Measurements from ENCODE around the gene VARS1. TPM values are rescaled to one million over a fixed set of nuclear protein-coding genes. Genes with fewer than 3 reads are reported as not detected.
A peak's percentile ranks its signal among the peaks of the same experiment; 100 is the strongest.
"Not testable (repeated sequence)": the region's sequence is repeated elsewhere in the genome, so short reads cannot be mapped to it uniquely, and the experiment has no call there.

Gene VARS1
- total RNA-seq, 1 experiment from 2014 or later, result 42.1 TPM

- DNase-seq (ENCODE audit: extremely low read depth, low read depth), result no peak
These were observed 511 bp downstream of the VARS1 start for GRCh38 chr6:31794866-31795615.

GRCh38 chr6:31794294-31794865 is 1.2 kb downstream of the VARS1 start:
- DNase-seq (ENCODE audit: extremely low read depth, low read depth), result no peak

GRCh38 chr6:31793927-31794245 is 1.7 kb downstream of the VARS1 start:
- not testable (repeated sequence) for DNase-seq (ENCODE audit: extremely low read depth, low read depth)

DNA sequence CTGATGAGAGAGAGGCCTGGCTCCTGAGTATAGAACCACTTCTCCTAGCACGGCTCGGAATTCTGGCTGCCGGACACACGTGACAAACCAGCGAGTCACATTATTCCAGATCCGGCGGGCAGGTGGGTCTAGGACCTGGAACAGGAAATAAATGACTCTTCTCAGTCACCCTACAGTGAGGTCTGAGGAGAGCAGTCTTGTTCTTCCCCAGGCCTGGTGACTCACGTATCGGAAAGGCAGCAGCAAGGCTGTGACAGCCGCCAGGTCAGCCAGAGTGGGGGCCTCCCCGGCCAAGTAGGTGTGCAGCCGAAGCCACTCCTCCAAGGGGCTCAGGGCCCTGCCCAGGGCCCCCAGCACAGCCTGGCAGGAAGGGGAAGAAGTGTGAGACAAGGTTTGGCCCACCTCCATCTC is 2.8 kb downstream of the VARS1 start:
- no peak for DNase-seq (ENCODE audit: extremely low read depth, low read depth)

DNA sequence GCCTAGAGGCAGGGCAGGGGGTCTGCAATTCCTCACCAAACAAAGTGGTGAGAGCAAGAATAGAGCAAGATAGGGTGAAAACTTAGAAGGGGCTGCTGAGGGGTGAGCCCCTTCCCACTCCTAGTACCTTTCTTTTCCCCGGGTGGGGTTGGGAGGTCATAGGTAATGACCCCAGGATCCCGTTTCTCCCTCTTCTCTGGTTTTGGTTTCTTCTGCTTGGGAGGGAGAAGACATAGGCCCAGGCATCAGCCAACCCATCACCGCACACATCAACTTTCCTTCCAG is 3.5 kb downstream of the VARS1 start:
- DNase-seq (ENCODE audit: extremely low read depth, low read depth), result no peak

DNA sequence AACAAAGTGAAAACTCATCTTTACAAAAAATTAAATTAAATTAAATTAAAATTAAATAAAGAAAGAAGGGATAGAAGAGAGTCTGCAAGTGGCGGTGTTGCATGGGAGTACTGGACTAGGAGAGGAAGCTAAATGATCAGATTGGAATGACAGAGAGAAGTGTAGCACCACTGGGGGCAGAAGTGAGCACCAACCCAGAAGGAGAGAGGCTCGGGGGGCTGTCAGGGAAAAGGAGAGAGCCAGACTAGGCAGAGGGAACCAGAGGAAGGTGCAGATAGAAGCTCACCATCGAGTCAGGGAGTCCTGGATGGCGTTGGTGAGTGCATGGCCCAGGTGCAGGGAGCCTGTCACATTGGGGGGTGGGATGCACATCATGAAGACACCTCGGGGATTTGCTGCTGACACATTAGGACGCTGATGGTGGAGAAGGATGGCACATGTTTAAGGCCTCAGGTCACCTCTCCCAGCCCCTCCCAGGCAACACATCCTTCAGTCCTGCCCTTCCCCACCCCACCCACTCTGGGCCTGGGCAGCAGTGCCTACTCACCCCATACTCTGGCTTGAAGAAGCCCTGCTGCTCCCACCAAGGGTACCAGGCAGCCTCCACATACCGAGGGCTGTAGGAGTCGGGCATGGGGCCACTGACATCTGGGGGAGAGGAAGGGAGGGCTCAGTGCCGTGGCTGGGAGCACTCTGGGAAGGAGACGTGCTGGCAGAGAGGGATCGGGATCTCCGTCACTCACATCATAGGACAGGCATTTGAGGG is 4.0 kb downstream of the VARS1 start:
- peak; percentile 22 for DNase-seq (ENCODE audit: extremely low read depth, low read depth)

DNA sequence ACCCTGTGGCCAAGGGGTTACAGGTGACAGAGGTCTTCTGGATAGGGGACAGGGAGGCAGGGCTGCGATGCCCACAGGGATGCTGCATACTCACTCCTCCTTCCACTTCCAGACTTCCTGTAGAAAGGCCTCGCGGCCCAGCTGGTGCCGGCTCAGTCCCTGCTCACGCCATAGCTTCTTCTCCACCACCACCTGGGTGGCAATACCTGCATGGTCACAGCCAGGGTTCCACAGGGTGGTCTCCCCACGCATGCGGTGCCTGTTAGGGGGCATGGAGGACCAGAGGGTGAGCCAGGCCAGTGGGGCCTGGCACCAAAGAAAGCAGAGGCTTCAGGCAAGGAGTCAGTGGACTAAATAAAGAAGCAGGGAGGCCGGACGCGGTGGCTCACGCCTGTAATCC is 10.1 kb downstream of the VARS1 start:
- DNase-seq (ENCODE audit: extremely low read depth, low read depth), result no peak

DNA sequence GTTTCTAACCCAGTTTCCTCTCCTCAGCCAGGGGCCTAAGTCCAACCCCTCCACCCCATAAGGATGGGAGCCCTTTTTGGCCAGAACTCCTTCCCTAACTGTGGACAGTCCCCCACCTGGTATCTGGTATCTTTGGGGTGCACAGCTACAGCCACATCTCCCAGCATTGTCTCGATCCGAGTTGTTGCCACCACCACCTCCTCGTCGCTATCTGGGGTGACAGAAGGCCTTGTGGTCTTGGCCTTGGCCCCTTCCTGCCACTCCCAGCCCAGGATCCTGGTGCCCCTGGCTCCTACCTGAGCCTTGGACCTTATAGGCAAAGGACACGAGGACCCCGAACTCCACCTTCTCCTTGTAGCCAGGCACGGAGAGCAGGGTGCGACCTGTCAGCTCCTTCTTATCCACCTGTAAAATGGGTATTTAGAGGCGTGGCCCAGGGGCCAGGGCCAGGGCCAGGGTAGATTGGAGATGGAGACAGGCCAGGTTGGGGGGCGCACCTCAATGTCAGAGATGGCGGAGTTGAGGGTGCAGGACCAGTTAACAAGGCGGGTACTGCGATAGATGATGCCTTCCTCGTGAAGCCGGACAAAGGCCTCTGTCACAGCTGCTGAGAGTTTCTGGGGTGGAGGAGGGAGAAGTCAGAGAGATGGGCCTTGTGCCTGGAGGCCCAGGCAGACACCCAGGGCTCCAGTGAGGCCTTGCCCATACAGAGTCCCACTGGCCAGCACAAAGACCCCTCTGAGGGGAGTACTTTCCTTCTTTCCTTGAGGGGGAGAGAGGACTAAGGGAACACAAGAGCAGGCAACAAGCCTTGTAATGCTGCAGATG is 11.2 kb downstream of the VARS1 start:
- DNase-seq (ENCODE audit: extremely low read depth, low read depth), result no peak

- DNase-seq (ENCODE audit: extremely low read depth, low read depth), result no peak
These were observed 13.3 kb downstream of the VARS1 start for GRCh38 chr6:31782126-31782855.

- no peak for DNase-seq (ENCODE audit: extremely low read depth, low read depth)
These were observed 14.1 kb downstream of the VARS1 start for GRCh38 chr6:31781244-31782125.

DNA sequence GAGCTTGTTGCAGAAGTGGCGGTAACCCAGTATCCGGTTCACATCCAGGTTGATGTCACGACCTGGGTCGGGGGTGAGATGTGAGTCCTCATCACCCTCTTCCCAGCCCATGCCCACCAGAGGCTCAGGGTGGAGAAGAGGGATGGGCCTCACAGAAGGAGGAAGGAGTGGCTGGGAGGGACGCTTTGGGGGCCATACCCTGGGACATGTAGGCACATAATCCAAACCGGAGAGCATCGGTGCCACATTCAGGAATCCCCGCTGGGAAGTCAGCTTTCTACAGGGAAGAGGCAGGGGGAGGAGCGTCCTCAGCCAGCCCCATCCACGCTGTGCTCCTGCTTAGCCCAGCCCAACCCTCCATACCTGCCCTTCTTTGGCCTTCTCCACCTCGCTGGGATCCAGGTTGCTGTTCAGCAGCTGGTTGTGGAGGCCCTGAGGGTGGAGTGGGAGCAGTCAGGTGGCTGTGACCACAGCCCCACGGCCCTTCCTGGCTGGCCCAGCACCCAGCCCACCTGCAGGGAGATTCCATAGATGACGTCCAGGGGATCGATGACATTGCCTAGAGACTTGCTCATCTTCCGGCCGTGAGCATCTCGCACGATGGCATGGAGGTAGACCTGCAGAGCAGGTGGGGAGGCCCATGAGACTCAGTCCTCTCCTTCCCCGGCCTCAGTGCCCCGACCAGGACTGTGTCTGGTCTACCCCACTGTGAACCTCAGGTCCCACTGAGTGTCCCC is 14.9 kb downstream of the VARS1 start:
- no peak for DNase-seq (ENCODE audit: extremely low read depth, low read depth)

GRCh38 chr6:31779908-31780307 is 15.6 kb downstream of the VARS1 start:
- no peak for DNase-seq (ENCODE audit: extremely low read depth, low read depth)

DNA sequence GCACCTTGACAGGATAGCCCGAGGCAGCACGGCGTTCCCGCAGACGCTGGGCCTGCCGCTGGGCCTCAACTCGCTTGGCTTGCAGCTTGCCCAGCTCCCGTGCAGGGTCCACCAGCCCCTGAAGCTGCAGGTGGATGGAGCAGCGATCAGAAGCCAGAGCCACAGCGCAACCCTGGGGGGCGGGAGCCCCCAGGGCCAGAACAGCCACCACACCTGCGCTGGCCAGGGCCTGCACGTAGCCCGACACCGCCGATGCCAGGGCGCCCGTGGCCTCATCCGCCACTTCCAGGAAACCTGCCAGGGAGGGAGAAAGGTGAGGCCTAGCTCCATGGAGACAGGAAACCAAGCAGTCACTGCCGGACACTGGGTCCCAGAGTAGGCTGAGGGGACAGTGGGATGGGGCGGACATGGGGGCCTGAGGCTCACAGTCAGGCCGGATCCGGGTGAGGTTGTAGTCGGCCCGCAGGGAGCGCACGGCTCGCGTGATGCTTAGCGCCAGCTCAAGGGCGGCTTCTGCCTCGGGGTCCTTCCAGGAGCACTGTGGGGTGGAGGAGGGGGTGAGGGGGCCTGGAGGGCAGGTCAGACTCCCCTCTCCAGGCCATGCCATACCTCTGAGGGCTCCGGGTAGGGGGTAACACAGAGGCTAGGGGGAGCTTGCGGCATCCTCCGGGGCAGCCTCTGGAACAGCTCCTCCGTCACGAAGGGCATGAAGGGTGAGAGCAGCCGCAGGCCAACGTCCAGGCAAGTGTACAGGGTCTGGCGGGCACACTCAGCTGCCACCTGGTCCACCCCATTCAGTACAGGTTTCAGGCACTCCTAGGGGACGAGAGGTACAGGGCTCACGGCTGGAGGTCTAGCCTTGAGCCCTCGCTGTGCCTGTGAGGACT is 16.3 kb downstream of the VARS1 start:
- no peak for DNase-seq (ENCODE audit: extremely low read depth, low read depth)

DNA sequence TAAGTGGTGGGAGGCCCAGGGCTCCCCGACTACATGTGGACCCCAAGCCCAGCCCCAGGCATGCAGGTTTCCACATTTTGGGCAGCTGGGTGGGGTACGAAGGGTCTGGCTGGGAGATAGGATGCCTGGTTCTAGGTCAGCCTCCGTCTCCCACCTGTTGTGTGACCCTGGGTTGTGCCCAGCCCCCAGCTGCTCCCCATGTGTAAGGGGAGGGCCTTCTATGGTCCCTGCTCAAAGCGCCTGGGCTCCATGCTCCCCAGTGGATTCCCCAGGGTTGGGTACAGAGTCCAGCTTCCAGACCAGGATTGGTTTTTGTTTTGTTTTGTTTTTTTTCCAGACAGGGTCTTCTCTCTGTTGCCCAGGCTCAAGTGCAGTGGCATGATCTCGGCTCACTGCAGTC is 17.4 kb downstream of the VARS1 start:
- DNase-seq (ENCODE audit: extremely low read depth, low read depth), result no peak

DNA sequence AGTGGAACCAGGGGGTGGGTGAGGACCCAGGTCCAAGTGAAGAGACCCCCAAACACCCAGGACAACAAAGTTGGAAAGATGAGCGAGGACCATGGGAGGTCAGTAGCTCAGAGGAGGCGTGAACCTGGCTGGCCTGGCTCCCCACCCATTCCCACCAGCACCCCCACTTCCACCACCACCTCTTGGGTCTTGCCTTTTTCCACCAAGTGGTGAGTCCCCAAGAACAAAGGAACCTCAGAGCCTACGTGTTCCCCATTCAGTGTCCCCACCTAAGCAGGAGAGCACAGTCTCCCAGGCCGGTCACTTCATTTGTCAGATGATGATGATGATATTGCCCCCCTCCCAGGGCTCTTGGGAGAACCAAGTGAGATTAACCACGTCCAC is 17.9 kb downstream of the VARS1 start:
- DNase-seq (ENCODE audit: extremely low read depth, low read depth), result no peak

- peak; percentile 50 for DNase-seq (ENCODE audit: extremely low read depth, low read depth)
These were observed 18.4 kb downstream of the VARS1 start, which contains the start of gene VWA7 for GRCh38 chr6:31776989-31777666. TSS of gene VWA7 (minus strand) at chr6:31777328. CDS start at chr6:31776779, 549 bp downstream.

- no peak for DNase-seq (ENCODE audit: extremely low read depth, low read depth)
These were observed 19.0 kb downstream of the VARS1 start for GRCh38 chr6:31776485-31776988.

Measured in NCI-H460 (cell line).